Panc1 (cell line): ENCODE measurements around the gene GEMIN7.

Experiments
- CTCF ChIP-seq: fragments of 450-650 bp; IDR thresholded peaks from 2 replicates; pipeline ENCODE4 v1.5.1; 2017; ENCODE audit warnings: mild to moderate bottlenecking
- POLR2AphosphoS5 ChIP-seq: IDR thresholded peaks from 2 replicates; pipeline ENCODE4 v1.6.1; 2012; ENCODE audit warnings: mild to moderate bottlenecking, low read depth, low read length, moderate library complexity
- REST ChIP-seq, 2 experiments: IDR thresholded peaks; 2 replicates each; pipeline ENCODE4 v1.6.1; 2011 to 2012; ENCODE audit warnings: low read depth in 2 of 2, control low read depth in 1 of 2, low read length in 1 of 2, mild to moderate bottlenecking in 1 of 2, moderate library complexity in 1 of 2; ENCODE audit not compliant: insufficient read depth in 1 of 2
- SIN3A ChIP-seq: IDR thresholded peaks from 2 replicates; pipeline ENCODE4 v1.6.1; 2012; ENCODE audit warnings: low read depth, mild to moderate bottlenecking, low read length, moderate library complexity, borderline replicate concordance; ENCODE audit not compliant: insufficient read depth
- TCF7L2 ChIP-seq: IDR thresholded peaks from 2 replicates; pipeline ENCODE4 v1.6.1; 2011; ENCODE audit warnings: mild to moderate bottlenecking, low read depth, low read length, inconsistent platforms

- TF ChIP-seq CTCF = no peak
- no peak for TF ChIP-seq POLR2AphosphoS5
- no peak for TF ChIP-seq SIN3A
- TF ChIP-seq TCF7L2 = no peak
- TF ChIP-seq REST (IDR thresholded peaks at IDR 0.05; ENCODE audit: insufficient read depth in 1 of 2, low read depth in 2 of 2, low read length in 1 of 2) = no peak
Observed at GRCh38 chr19:45099467-45100191, 20.6 kb downstream of the GEMIN7 start.
